Spinal cord (tissue), 10 donors: Measurements from ENCODE around the gene TBX19. TPM values are rescaled to one million over a fixed set of nuclear protein-coding genes. Genes with fewer than 3 reads are reported as not detected.

Experiments used
- DNase-seq, 6 donors: peaks; one replicate each; pipeline versions ENCODE4 v3.0.0 to v3.0.0-alpha.2; 2013 to 2015; ENCODE audit warnings: low spot score in 6 of 6, low read depth in 4 of 6
- H3K27ac ChIP-seq: one replicate; pipeline ENCODE4 v1.5.1; 2013; ENCODE audit warnings: low read depth, low read length, control low read depth
- H3K27me3 ChIP-seq: one replicate; pipeline ENCODE4 v1.6.1; 2013; ENCODE audit warnings: low read length; ENCODE audit not compliant: control insufficient read depth, insufficient read depth
- H3K36me3 ChIP-seq: one replicate; pipeline ENCODE4 v1.6.1; 2013; ENCODE audit warnings: low read length; ENCODE audit not compliant: control insufficient read depth, insufficient read depth
- H3K4me1 ChIP-seq: one replicate; pipeline ENCODE4 v1.6.1; 2013; ENCODE audit warnings: low read length; ENCODE audit not compliant: control insufficient read depth, insufficient read depth
- H3K4me3 ChIP-seq: one replicate; pipeline ENCODE4 v1.5.1; 2013; ENCODE audit warnings: low read depth, low read length, control low read depth
- H3K9me3 ChIP-seq: one replicate; pipeline ENCODE4 v1.6.1; 2013; ENCODE audit warnings: low read length; ENCODE audit not compliant: control insufficient read depth, insufficient read depth
- WGBS: methylation state at CpG from one replicate; pipeline ENCODE4 v1.1.5; 2013; ENCODE audit warnings: missing lambda C conversion rate; ENCODE audit not compliant: insufficient coverage; 5-methylcytosine and 5-hydroxymethylcytosine counted together
- polyA plus RNA-seq, 2 donors: library from polyadenylated mRNA; unstranded; fragments of 120-200 nt; gene quantifications; one replicate each; pipeline ENCODE4 v1.2.1, GENCODE V29; 2013; ENCODE audit not compliant: insufficient read length in 2 of 2
- total RNA-seq, 2 donors: library from RNA; depleted of rRNA in 1 of 2; stranded (reverse); fragments of 120-200 nt in 1 of 2; fragments of >200 nt in 1 of 2; gene quantifications; one replicate each; pipeline versions ENCODE4 v1.2.3 to v1.2.4, GENCODE V29; 2013 to 2014
- donor health status: healthy.

The TBX19 gene
- total and polyA plus RNA-seq, 4 donors: 0.50 to 2.0 (median 1.3) TPM

- WGBS: no CpG with 5 or more reads among the region's 1 CpG
- Histone ChIP-seq H3K4me3 (no peak overlapping the region), H3K9me3 (no peaks in the 10 kb centered on the region), H3K27ac (no peak overlapping the region), H3K4me1 (no peaks in the 10 kb centered on the region), H3K36me3 (no peaks in the 10 kb centered on the region), H3K27me3 (no peaks in the 10 kb centered on the region)
- DNase-seq: peak in 1 of 6 donors; percentile 8
Observed at GRCh38 chr1:168293356-168293755, 12.7 kb downstream of the TBX19 start.

DNA sequence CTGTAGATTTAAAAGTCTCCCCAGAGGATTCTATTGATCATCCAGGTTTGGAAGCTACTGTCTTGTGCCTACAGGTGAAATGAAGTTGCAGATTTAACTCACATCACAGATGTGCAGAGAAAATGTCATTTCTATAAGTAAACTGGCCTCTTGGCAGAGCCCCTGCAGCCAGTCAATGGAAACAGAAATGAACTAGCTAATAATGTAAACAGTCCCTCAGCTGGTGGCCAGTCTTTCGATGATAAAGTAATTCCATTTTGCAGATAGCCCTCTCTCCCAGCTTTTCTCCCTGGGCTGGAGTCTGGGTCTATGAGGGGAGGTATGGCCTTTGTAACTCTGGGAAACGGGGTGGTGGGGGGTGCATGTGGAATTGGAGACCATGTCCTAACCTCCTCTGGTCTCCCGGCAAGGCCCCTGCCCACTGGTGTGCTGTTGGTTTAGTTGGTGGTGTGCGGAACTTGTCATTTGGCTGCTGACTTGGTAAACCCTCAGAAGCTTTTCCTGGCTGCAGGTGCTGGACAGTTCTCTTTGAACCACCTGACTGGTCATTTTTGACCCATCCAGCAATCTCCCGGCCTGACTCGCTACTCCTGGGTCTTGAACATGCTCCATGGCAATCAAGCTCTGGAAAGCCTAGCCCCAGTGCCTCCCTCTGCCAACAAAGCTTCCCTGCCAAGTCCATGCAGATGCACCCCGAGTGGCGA lies 14.9 kb downstream of the TBX19 start:
- Histone ChIP-seq H3K4me1 (no peaks in the 10 kb centered on the region), H3K27ac (no peak overlapping the region), H3K36me3 (no peaks in the 10 kb centered on the region), H3K9me3 (no peaks in the 10 kb centered on the region), H3K4me3 (no peak overlapping the region), H3K27me3 (no peaks in the 10 kb centered on the region)
- DNase-seq: no peak
- 86% methylated on average over 7 of the region's 8 CpGs for WGBS

- Histone ChIP-seq H3K27ac (no peak overlapping the region), H3K9me3 (no peaks in the 10 kb centered on the region), H3K4me1 (no peaks in the 10 kb centered on the region), H3K36me3 (no peaks in the 10 kb centered on the region), H3K27me3 (no peaks in the 10 kb centered on the region), H3K4me3 (no peak overlapping the region)
- WGBS: 60% methylated on average over 2 of the region's 7 CpGs
- peak in 1 of 6 donors; percentile 7 for DNase-seq
Observed at GRCh38 chr1:168297019-168297730, 16.5 kb downstream of the TBX19 start.

DNA sequence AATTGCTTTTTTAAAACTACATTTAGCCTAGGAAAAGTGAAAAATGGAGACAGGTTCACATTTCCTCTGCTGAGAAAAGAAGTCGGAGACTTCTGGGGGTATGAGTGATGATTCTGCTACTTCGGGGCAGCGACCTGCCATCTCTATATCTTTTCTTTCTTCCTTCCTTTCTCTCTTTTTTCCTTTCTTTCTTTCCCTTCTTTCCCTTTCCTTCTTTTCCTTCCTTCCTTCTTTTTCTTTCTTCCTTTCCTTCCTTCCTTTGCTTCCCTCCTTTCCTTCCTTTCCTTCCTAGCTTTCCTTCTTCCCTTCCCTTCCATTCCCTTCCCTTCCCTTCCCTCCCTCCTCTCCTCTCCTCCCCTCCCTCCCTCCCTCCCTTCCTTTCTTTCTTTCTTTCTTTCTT lies 17.8 kb downstream of the TBX19 start:
- 100% methylated on average over 3 of the region's 3 CpGs for WGBS
- no peaks in the 10 kb centered on the region for H3K4me1 ChIP-seq
- no peak for DNase-seq

GRCh38 chr1:168300626-168301025 lies 19.9 kb downstream of the TBX19 start:
- no peak overlapping the region for H3K27ac ChIP-seq
- H3K9me3 ChIP-seq: no peaks in the 10 kb centered on the region
- 86% methylated on average over 1 of the region's 2 CpGs for WGBS
- H3K4me3 ChIP-seq: no peak overlapping the region
- DNase-seq: no peak
- no peaks in the 10 kb centered on the region for H3K36me3 ChIP-seq
- no peaks in the 10 kb centered on the region for H3K27me3 ChIP-seq
- H3K4me1 ChIP-seq: no peaks in the 10 kb centered on the region

More for the DNA sequence above, 17.8 kb downstream of the TBX19 start:
- Histone ChIP-seq H3K27ac (no peak overlapping the region), H3K27me3 (no peaks in the 10 kb centered on the region), H3K36me3 (no peaks in the 10 kb centered on the region), H3K9me3 (no peaks in the 10 kb centered on the region), H3K4me3 (no peak overlapping the region)

DNA sequence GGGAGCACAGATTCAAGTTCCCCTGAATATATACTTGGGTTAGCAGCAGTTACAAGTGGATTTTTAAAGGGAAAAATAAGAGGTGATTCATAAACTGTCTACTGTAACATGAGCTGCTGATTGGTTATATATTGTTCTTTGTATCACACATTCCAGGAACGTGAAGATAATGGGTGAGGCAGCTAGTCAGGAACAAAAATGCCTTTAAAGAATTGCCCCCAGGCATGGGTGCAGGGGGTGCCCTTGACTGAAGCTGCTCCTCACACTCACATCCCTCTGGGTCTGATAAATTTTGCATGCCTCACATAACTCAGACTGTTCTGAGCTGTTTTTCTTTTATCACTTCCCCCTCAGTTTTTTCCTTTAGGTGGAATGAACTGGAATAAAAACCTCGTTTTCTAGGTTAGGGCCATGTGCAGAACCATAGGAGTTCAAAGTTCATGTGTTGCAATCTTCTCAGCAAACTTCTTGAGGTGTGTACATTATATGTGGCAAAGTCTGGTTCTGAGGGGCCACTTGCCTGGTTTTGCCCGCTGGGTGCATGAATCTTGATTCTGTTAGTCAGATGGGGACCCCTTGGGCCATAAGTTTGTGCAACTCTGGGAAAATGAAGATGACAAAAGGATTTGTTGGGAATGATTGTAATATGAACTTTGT lies 21.1 kb downstream of the TBX19 start:
- H3K27me3 ChIP-seq: no peaks in the 10 kb centered on the region
- no peak overlapping the region for H3K27ac ChIP-seq
- no peaks in the 10 kb centered on the region for H3K9me3 ChIP-seq
- H3K36me3 ChIP-seq: no peaks in the 10 kb centered on the region
- DNase-seq: no peak
- H3K4me3 ChIP-seq: no peak overlapping the region
- H3K4me1 ChIP-seq: no peaks in the 10 kb centered on the region
- 57% methylated on average over 1 of the region's 3 CpGs for WGBS

DNA sequence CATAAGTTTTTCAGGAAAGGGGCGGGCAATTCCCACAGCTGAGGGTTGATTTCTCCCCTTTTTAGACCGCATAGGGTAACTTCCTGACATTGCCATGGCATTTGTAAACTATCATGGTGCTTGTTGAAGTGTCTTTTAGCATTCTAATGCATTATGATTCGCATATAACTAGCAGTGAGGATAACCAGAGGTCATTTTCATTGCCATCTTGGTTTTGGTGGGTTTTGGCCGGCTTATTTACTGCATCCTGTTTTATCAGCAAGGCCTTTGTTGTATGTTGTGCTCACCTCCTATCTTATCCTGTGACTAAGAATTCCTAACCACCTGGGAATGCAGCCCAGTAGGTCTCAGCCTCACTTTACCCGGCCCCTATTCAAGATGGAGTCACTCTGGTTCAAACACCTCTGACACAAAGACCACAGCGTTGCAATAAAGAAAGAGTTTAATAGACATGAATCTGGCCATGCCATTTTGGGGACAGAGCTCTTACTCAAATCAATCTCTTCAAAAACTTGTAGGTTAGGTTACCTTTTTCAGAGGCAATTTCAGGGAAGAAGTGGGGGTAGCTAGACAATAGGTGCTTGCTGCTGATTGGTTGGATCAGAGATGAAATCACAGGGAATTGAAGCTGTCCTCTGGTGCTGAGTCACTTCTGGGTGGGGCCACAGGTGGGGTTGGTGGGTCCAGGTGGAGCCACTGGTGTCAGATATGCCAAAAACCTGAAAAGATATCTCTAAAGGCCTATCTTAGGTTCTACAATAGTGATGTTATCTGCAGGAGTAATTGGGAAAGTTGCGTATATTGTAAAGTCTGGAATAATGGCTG lies 23.3 kb downstream of the TBX19 start:
- no peak for DNase-seq
- H3K4me3 ChIP-seq: no peak overlapping the region
- no peaks in the 10 kb centered on the region for H3K4me1 ChIP-seq
- no peak overlapping the region for H3K27ac ChIP-seq
- no peaks in the 10 kb centered on the region for H3K27me3 ChIP-seq
- WGBS: 87% methylated on average over 3 of the region's 7 CpGs
- no peaks in the 10 kb centered on the region for H3K9me3 ChIP-seq
- no peaks in the 10 kb centered on the region for H3K36me3 ChIP-seq

GRCh38 chr1:168304865-168305264 lies 24.2 kb downstream of the TBX19 start:
- H3K36me3 ChIP-seq: no peaks in the 10 kb centered on the region
- WGBS: no CpG with 5 or more reads among the region's 5 CpGs
- peak in 2 of 6 donors; percentile 7 to 78 for DNase-seq
- no peaks in the 10 kb centered on the region for H3K9me3 ChIP-seq
- no peak overlapping the region for H3K27ac ChIP-seq
- no peaks in the 10 kb centered on the region for H3K4me1 ChIP-seq
- H3K4me3 ChIP-seq: no peak overlapping the region
- H3K27me3 ChIP-seq: no peaks in the 10 kb centered on the region
